AG09319 (cell line): Measurements from ENCODE around the gene DUSP14.
A peak's percentile ranks its signal among the peaks of the same experiment; 100 is the strongest.

Source experiments
- DNase-seq: peaks from one replicate; pipeline ENCODE4 v3.0.0-alpha.2; 2010; ENCODE audit warnings: low read depth; ENCODE audit errors: extremely low read depth
- TF ChIP-seq, protein P1 (sequence below): IDR thresholded peaks from 2 replicates; pipeline ENCODE4 v1.5.1; 2011; ENCODE audit warnings: low read depth, mild to moderate bottlenecking, inconsistent platforms, low read length, moderate library complexity

DUSP14 gene

DNA sequence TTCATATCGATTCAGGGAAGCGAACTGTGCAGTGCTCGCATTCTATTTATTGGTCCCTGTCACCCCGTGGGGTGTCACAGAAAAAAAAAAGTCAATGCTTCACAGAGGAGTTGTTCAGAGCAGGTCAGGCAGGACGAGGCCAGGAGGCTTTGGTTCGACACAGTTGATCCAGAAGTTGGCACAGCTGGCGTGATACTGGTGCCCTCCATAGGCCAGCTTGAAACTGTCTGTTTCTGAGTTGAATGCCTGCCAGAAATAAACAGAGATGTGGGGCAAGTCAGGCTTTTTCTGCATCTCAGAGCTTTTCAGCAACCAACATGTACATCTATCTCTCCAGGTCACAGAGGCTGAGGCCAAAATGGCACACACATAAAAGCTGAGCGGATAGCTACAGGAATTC lies 29.1 kb downstream of the DUSP14 start:
- DNase-seq = no peak

DNA sequence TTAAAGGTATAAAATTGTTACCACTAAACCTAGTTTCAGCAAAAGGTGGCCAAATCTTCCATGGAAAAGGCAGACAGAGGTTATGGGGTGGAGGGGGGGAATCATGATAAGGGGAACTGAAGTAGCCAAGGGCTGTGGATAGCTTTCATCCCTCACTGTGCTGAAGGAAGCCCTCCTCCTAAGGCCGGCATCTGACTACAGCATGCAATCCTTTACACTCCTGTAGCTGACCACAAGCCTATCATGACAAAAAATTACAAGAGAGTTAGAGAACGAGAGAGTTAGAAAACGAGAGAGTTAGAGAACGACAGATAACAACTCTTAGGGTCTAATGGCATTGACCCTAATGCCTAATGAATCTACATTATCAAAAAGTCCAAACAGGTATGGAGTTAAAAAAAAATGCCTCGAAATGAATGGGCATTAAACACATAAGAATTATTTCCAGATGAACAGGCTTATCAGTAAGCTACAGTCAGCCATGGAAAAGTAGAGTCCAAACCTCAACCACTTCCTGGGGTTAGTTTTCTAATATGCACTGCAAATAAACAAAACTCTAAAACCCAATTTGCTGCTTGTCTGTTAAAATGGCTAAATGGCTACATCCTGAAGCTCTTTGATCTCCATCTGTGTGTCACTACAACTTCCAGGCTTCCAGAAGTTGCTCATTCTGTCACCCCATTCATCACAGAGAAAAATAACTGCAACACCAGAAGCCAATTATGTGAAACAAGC lies 29.7 kb downstream of the DUSP14 start:
- no peak for DNase-seq
- TF ChIP-seq, protein P1, sequence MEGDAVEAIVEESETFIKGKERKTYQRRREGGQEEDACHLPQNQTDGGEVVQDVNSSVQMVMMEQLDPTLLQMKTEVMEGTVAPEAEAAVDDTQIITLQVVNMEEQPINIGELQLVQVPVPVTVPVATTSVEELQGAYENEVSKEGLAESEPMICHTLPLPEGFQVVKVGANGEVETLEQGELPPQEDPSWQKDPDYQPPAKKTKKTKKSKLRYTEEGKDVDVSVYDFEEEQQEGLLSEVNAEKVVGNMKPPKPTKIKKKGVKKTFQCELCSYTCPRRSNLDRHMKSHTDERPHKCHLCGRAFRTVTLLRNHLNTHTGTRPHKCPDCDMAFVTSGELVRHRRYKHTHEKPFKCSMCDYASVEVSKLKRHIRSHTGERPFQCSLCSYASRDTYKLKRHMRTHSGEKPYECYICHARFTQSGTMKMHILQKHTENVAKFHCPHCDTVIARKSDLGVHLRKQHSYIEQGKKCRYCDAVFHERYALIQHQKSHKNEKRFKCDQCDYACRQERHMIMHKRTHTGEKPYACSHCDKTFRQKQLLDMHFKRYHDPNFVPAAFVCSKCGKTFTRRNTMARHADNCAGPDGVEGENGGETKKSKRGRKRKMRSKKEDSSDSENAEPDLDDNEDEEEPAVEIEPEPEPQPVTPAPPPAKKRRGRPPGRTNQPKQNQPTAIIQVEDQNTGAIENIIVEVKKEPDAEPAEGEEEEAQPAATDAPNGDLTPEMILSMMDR = no peak

More for the DNA sequence above, 29.1 kb downstream of the DUSP14 start:
- TF ChIP-seq, protein P1 = no peak

DNA sequence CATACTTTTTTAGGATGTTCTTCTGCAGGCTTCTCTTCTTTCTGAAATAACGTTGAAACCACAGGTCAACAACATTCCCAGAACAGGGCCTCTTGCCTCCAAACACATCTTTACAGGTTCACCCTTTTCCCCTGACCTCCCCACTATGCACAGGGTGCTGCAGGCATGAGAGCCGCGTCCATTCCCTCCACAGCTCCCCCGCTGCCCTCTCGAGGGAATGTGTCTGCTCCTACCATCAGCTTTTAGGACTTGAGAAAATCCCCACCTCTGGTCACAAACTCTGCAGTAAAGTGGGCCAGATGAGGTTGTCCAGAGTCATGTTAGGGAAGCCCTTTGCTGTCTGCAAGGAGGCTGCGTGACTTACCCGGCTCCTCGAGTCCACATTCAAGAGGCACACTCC lies 30.5 kb downstream of the DUSP14 start:
- TF ChIP-seq, protein P1 = no peak

DNA sequence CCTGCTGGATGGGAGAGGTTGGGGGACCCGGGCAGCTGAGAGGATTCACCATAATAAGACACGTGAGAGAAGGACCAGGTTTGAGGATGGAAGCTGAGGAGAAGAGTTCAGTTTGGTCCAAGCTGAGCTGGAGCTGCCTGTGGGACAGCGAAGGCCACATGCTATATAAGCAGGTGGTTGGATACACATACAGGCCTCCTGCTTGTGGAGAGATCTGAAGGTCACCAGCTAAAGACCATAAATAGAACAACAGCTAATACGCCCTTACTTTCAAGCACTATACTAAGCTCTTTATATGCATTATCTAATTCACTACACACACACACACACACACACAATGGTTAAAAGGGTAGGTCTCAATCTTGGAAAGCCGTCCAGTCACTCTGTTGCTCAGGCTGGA lies 32.1 kb downstream of the DUSP14 start:
- TF ChIP-seq, protein P1 = no peak
- no peak for DNase-seq

More for the DNA sequence above, 30.5 kb downstream of the DUSP14 start:
- DNase-seq = no peak

DNA sequence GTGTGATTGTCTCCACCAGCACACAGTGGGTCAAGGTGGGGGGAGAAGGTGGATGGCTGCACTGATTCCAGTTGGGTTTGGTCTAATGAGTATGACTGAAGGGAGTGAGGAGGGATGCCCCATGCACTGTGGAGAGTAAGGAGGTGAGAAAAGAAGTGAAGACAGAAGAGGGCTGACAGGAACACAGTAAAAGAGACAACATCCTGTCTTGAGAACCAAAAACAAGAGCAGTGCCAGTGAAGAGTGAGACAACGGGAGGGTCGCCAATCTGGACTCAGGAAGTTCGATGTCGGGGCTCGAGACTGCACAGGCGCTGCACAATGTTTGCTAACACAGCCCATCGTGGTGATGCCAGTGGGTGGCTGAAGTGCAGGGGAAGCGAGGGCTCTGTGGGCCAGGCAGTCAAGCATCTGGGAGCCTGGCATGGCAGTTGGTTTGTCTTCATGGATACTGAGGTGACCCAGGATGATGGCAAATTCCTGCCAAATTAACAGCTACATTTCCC lies 34.1 kb downstream of the DUSP14 start:
- TF ChIP-seq, protein P1 = no peak
- no peak for DNase-seq

DNA sequence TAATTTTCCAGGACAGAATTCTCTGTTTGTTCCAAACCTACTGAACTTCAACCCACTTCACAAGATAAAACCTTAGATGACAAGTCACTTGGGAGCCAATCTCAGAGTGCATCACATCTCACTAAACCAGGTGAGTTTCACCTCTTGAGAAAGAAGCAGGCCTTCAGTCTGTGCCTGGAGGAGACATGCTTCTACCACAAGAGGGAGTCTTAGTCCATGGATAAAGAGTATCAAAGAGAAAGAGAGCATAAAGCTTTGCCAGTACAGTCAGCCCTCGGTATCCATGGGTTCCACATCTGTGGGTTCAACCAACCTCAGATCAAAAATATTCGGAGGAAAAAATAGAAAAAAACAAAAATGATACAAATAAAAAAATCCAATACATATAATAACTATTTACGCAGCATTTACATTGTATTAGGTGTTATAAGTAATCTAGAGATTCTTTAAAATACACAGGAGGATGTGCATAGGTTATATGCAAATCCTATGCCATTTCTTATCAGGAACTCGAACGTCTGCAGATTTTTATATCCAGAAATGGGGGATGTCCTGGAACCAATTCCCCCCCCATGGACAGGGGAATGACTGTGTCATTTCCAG lies 37.7 kb downstream of the DUSP14 start:
- DNase-seq = no peak
- TF ChIP-seq, protein P1 = peak; percentile 68

DNA sequence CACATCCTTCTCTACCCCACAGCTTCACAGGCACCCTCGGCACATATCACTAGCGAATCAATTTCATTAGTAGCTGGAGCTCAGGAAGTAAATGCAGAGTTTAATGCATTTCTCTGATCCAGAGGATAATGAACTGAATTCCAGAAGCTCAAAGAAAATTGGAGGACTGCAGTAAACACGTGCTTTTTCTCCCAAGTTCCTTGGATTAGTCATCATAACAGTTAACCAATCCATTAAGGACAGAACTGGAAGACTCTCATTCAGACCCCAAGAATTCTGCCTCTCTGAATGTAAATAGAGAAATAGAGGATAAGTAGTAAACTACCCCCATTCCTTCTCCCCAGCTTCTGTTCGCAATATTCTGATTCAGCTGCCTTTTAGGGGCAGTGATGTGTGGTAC lies 40.7 kb downstream of the DUSP14 start:
- TF ChIP-seq, protein P1 = no peak

More for the DNA sequence above, 40.7 kb downstream of the DUSP14 start:
- DNase-seq = no peak
